Tongue (tissue), 2 donors: Measurements from ENCODE around the gene AMOTL1. TPM values are rescaled to one million over a fixed set of nuclear protein-coding genes. Genes with fewer than 3 reads are reported as not detected.

ENCODE experiments used
- DNase-seq: peaks from one replicate; pipeline ENCODE4 v3.0.0-alpha.2; 2015
- total RNA-seq: library from RNA; depleted of rRNA; stranded (reverse); fragments of >200 nt; gene quantifications from one replicate; pipeline ENCODE4 v1.2.3, GENCODE V29; 2014

Gene AMOTL1
- total RNA-seq, 1 donor from 2014 or later: 257 TPM

DNA sequence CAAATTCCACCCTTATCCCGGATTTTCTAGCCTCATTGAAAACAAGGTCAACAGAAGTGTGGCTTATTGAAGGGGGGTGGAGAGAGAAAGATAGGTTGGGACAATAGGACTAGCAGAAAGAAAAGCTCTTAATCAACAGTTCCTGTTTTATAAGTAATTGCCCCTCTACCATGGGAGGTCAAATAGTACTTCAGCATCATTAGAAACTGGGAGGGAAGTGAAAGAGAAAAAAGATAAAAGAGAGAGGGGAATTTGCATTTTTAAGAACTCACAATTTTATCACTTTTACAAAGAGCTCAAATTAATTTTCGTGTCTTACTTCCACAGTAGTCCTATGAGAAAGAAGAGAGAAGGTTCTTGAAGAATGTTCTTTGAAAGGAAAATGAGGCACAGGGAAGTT, 89.2 kb downstream of the AMOTL1 start:
- no peak for DNase-seq

GRCh38 chr11:94858012-94858705, 90.0 kb downstream of the AMOTL1 start:
- DNase-seq: no peak

DNA sequence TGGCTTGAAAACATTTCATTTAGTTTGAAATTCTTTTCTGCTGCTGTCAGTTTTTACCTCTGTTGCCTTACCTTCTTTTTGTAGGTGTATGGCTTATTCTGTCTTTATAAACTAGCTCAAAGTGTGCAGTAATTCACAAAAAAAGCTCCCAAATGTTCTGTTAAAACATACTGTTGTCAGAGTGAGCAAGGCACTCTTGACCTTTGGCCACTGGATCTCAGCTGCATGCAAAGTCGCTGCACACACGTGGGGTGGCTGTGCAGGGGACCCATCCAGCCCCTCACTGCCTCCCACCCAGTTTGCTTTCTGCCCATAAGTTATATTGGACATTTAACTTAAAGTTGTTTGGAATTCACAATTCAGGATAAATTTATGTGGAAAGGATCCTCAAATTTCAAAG, 92.2 kb downstream of the AMOTL1 start:
- DNase-seq: no peak

DNA sequence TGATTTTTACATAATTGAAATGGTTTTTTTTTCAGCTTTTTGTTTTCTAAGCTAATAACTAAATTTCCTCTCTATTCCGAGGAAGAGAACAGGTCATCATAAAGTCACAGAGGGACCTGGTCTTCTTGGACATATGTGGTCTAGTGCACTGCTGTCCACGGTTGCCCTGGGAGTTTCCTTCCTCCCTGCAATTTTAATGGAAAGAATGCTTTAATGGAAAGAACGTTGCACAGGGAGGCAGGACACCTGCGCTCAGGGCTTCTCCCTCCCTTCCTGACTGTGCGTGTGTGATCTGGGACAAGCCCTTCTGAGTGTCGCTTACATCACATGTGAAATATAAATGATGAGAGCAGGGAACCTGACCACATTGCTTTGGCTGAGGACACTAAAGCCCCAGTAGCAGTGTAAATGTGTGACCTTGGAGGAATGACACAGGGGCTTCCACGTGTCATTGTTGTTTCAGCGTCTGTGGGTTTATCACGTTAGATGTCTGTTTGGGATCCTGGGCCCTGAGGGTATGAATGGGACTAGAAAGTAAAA, 93.2 kb downstream of the AMOTL1 start:
- DNase-seq: no peak

- no peak for DNase-seq
These were observed 95.0 kb downstream of the AMOTL1 start for GRCh38 chr11:94862926-94863880.

DNA sequence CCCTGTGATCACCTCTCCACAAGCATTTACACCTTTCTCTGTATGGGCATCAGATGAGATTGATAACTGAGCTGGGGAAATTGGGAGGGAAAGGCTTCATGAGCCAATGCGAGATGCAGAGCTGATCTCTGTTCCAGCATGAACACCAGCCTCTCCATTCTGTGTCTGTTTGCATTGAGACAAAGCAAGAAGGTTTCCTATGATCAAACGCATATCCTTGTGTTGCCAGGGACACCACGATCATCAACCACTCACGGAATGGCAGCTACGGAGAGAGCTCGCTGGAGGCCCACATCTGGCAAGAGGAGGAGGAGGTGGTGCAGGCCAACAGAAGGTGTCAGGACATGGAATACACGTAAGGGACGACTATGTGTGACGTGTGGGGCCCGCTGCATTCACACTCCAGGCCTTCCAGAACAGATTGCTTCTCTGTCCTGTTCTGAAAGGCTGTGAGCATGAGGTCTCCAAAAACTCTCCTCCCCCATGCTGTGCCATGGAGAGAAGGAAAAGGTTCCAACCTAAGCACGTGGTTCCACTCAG, 96.4 kb downstream of the AMOTL1 start:
- DNase-seq: no peak

- no peak for DNase-seq
These were observed 98.2 kb downstream of the AMOTL1 start for GRCh38 chr11:94866231-94866822.

GRCh38 chr11:94866936-94867795, 99.0 kb downstream of the AMOTL1 start:
- DNase-seq: no peak

DNA sequence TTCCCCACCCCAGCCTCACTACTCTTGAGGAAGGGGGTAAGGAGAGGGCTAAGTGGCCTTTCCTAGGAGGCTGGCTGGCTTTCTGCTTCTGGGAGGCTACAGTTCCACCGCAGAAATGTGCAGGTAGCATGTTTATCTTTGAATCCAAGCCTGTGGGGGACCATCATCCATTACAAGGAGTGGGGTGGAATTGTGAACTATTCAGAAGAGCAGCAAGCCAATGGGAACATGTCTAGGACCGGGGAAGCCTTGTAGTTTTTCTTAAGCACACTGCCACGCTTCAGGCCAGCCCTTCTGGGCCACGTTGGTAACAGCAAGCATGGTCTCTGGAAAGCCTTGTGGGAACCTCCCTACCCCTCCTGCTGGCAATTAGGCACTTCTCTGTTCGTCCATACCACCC, 100.3 kb downstream of the AMOTL1 start:
- no peak for DNase-seq

- no peak for DNase-seq
These were observed 101.0 kb downstream of the AMOTL1 start for GRCh38 chr11:94869186-94869585.

GRCh38 chr11:94870422-94870821, 102.3 kb downstream of the AMOTL1 start:
- no peak for DNase-seq

DNA sequence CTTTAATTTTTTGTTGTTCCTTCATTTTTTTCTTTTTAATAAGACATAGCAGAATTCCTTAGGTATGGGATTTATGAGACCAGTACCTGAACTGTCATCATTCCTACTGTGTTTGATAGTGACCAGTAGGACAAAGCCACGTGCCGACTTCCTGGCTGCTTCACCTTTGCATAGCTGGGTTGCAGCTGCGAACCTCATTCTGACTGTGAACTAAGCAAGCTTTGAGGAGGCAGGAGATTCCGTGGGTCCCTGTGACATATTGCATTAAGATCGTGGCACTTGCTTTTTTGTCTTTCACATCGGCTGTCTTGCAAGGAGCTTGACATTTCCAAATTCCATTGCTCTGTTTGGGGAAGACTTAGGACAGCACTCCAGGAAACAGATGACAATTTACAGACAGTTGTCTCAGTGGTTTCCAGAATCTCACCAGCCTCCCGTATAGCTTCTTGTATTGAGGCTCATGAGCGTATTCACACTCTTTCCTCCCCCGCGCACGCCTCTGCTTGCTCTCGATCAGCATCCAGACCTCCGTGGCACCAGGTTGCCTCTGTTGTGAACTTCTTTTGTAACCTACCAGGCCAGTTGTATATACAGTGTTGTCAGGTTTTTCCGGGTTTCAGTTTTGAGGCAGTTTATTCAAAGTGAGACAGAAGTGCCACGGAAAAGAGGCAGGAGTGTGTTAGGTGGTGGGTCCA, 103.5 kb downstream of the AMOTL1 start:
- DNase-seq: no peak

DNA sequence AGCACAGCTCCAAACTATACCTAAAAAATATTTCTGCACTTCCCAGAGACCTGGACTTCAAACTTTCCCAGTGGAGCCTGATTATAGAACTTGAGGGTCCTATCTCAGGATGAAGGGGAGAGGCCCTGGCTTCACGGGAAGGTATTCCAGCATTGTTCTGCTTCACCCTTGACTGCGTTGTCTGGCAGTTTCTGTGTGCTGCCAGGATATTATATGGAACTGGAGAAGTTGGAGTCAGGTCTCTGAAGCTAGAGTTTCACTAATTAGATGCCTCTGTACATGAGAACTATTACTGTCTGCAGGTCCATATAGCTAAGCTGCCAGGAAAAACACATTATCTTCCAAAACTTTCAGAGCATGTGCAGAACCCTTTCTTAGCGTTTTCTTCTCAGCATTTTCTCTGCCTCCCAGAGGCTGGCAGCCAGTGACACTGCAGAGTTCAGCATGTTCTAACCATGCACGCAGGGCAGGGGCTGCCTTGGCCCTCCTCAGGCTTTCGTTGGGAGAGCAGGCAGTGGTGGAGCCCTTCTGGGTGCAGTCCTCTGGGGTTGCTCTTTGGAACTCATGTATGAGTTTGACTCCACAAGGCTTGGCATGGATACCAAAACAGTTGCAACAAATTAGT, 105.9 kb downstream of the AMOTL1 start:
- peak; percentile 68 for DNase-seq

- DNase-seq: no peak
These were observed 108.1 kb downstream of the AMOTL1 start for GRCh38 chr11:94876222-94876621.

- DNase-seq: peak; percentile 91
These were observed 108.7 kb downstream of the AMOTL1 start for GRCh38 chr11:94876645-94877442.

DNA sequence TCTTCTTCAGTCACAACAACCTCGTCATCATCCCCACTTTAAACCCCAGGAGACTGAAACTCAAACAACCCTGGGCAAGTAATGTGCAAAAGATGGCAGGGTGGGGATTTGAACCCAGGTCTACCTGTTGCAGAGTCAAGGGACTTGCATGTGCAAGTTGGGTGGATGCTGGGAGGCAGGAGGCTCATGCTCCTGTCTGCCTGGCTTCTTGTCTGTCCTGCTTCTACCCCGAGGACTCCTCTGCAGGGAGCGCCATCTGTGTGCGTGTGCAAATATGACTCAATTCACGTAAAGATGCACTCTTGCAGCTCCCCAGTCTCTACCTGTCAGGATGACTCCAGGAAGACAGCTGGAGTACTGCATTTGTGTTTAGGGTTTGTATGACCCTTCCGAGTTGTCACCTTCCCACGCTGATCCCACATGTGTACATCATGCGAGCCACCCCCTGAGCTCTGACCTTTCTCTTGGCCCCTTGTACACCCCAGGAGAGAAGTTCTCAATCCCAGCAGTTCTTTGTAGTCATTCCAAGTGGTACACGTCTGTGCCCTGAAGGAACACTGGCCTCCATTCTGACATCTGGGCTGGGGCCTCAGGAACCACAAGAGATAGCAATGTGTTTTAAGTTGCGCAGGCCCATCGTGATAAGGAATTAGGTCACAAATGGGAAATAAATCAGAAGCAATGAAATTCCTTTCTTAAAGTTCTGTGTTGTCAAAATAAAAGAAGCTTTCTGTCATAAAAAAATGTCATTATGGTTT, 109.5 kb downstream of the AMOTL1 start:
- no peak for DNase-seq

DNA sequence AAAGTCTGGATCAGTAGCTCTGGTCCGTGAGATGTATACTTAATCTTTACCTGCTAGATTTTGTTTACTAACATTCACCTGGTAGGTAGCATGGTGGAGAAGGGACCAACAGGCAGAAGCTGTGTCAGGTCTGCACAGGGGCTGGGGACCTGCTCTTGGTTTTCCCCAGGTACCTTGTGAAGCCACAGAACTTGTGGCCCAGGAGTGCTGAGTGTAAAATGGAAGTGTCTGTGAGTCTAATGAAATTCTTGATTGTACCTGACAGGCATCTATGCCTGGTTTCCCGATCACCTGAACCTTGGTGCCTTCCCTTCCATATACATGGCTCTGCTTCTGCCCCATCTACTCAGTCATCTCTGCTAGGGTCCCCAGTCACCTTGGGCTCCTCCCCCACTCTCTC, 110.8 kb downstream of the AMOTL1 start:
- DNase-seq: no peak

DNA sequence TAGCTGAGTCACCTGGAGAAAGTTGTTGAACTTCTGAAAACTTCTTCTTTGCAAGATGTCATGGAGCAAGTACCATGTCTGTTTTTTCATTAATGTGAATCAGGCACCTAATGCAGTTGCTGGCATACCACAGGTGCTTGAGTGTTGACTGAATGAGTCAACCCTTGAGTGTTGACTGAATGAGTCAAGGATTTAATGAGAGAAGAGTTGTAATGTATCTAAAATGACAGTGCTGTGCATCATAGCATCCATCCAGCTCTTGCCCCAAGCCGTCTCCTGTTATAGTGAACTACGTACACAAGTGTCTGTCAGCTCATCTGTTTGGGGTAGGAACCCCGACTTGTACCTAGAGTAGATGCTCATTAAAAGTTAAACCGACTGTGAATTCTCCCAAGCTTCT, 112.1 kb downstream of the AMOTL1 start:
- no peak for DNase-seq

- no peak for DNase-seq
These were observed 114.8 kb downstream of the AMOTL1 start for GRCh38 chr11:94882931-94883330.
